GM10266 (cell line): ENCODE data around the gene MIPOL1.

Experiments used
- DNase-seq: peaks from one replicate; pipeline ENCODE4 v3.0.0; 2012; ENCODE audit errors: extremely low spot score
- TF ChIP-seq, protein P1 (sequence below): IDR thresholded peaks from 2 replicates; pipeline ENCODE4 v1.5.1; 2012; ENCODE audit warnings: mild to moderate bottlenecking, low read depth; ENCODE audit not compliant: control insufficient read depth, insufficient read depth; ENCODE audit errors: missing control alignments

The MIPOL1 gene

GRCh38 chr14:37411079-37411735 lies 213.5 kb downstream of the MIPOL1 start:
- DNase-seq, result no peak
- TF ChIP-seq, protein P1, sequence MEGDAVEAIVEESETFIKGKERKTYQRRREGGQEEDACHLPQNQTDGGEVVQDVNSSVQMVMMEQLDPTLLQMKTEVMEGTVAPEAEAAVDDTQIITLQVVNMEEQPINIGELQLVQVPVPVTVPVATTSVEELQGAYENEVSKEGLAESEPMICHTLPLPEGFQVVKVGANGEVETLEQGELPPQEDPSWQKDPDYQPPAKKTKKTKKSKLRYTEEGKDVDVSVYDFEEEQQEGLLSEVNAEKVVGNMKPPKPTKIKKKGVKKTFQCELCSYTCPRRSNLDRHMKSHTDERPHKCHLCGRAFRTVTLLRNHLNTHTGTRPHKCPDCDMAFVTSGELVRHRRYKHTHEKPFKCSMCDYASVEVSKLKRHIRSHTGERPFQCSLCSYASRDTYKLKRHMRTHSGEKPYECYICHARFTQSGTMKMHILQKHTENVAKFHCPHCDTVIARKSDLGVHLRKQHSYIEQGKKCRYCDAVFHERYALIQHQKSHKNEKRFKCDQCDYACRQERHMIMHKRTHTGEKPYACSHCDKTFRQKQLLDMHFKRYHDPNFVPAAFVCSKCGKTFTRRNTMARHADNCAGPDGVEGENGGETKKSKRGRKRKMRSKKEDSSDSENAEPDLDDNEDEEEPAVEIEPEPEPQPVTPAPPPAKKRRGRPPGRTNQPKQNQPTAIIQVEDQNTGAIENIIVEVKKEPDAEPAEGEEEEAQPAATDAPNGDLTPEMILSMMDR, result no peak

- DNase-seq, result no peak
- TF ChIP-seq, protein P1, result no peak
These were observed 215.3 kb downstream of the MIPOL1 start for GRCh38 chr14:37413050-37413449.

- DNase-seq, result no peak
- TF ChIP-seq, protein P1, result no peak
These were observed 215.8 kb downstream of the MIPOL1 start for GRCh38 chr14:37413504-37414003.

GRCh38 chr14:37416264-37416663 lies 218.5 kb downstream of the MIPOL1 start:
- DNase-seq, result no peak
- TF ChIP-seq, protein P1, result no peak

DNA sequence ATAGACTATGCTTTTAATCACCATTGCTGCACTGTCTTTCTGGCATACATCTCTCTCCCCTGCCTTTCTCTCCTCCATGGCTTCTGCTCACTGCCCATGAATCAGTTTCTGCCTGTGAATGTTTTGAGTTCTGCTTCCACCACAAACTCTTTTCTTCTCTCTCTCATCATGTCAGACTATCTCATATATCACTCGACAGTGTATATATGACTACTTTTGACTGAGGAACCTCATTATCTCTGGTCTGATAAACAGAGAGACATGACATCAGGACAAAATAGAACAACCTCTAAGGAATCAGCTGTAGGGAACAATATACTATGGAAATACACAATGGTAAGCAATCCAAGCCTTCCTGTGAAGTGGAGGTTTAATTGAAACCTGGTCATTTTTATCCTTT lies 219.4 kb downstream of the MIPOL1 start:
- TF ChIP-seq, protein P1, result no peak
- no peak for DNase-seq

- TF ChIP-seq, protein P1, result no peak
These were observed 220.1 kb downstream of the MIPOL1 start for GRCh38 chr14:37417833-37418232.

DNA sequence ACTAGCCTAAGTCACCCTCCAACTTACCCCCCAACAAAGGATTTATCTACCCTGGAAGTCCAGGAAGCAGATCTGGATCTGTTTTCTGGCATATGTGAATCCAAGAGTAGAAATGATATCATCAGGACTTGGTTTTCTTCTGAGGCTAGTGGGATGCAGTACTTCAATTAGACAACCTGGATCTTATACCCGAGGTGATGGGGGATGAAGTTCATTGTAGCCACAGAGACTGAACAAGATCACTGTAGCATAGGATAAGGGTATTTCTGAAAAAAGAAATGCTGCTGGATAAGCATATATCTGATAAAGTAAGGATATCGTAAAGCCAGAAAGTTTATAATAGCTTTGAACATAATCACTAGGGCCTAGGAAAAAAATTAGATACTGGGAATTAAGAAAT lies 222.9 kb downstream of the MIPOL1 start:
- DNase-seq, result no peak
- TF ChIP-seq, protein P1, result no peak

More at GRCh38 chr14:37417833-37418232, 220.1 kb downstream of the MIPOL1 start:
- DNase-seq, result no peak
